MCF 10A (cell line): ENCODE measurements around the gene RIPOR2. TPM values are rescaled to one million over a fixed set of nuclear protein-coding genes. Genes with fewer than 3 reads are reported as not detected.

ENCODE experiments used
- BruUV-seq: library from RNA; stranded (reverse); fragments of 400-500 nt; replicated peaks from 2 replicates; lab custom pipeline; 2021; lab: Mats Ljungman, UMichigan
- CTCF ChIA-PET: fragments of 300-600 bp; sonication (Branson Sonifier 250); formaldehyde crosslinking; extraction: SDS; loops from one replicate; lab custom pipeline; 2021; ENCODE audit warnings: antibody characterized with exemption, inconsistent platforms; lab: Yijun Ruan, JAX
- POLR2A ChIA-PET: fragments of 300-600, 350-650 bp; sonication (Branson Sonifier 250); formaldehyde crosslinking; extraction: SDS; loops from one replicate; lab custom pipeline; 2020; ENCODE audit warnings: antibody characterized with exemption, inconsistent platforms; lab: Yijun Ruan, JAX
- DNase-seq: peaks from one replicate; pipeline ENCODE4 v3.0.0-alpha.2; 2018; ENCODE audit not compliant: unreplicated experiment
- H3K27ac Mint-ChIP-seq: one replicate; pipeline ENCODE4 v1.8.0; 2022; ENCODE audit warnings: mild to moderate bottlenecking, low read depth, mixed read lengths; ENCODE audit not compliant: unreplicated experiment
- H3K27me3 Mint-ChIP-seq: one replicate; pipeline ENCODE4 v1.8.0; 2022; ENCODE audit warnings: mixed read lengths; ENCODE audit not compliant: insufficient read depth, unreplicated experiment
- H3K36me3 Mint-ChIP-seq: one replicate; pipeline ENCODE4 v1.8.0; 2022; ENCODE audit warnings: mild to moderate bottlenecking, moderate library complexity, mixed read lengths; ENCODE audit not compliant: insufficient read depth, unreplicated experiment
- H3K4me1 Mint-ChIP-seq: one replicate; pipeline ENCODE4 v1.8.0; 2022; ENCODE audit warnings: mixed read lengths; ENCODE audit not compliant: insufficient read depth, unreplicated experiment
- H3K4me3 Mint-ChIP-seq: one replicate; pipeline ENCODE4 v1.8.0; 2022; ENCODE audit warnings: mild to moderate bottlenecking, moderate library complexity, mixed read lengths; ENCODE audit not compliant: unreplicated experiment
- H3K9me3 Mint-ChIP-seq: one replicate; pipeline ENCODE4 v1.8.0; 2022; ENCODE audit warnings: mixed read lengths; ENCODE audit not compliant: unreplicated experiment
- CTCF ChIP-seq: fragments of 200-600 bp; IDR thresholded peaks from one replicate; pipeline ENCODE4 v1.8.0; 2022; ENCODE audit warnings: antibody characterized with exemption, mild to moderate bottlenecking; ENCODE audit not compliant: unreplicated experiment
- intact Hi-C: fragments of 100-400 bp; cut with micrococcal nuclease; formaldehyde crosslinking; loops from 2 replicates; pipeline ENCODE4 v1.14.1; 2022
- total RNA-seq: library from RNA; stranded (reverse); gene quantifications from 2 replicates; pipeline ENCODE4 v1.2.3, GENCODE V29; 2022

Gene RIPOR2
- total RNA-seq, 1 experiment from 2014 or later = 4.9 TPM

DNA sequence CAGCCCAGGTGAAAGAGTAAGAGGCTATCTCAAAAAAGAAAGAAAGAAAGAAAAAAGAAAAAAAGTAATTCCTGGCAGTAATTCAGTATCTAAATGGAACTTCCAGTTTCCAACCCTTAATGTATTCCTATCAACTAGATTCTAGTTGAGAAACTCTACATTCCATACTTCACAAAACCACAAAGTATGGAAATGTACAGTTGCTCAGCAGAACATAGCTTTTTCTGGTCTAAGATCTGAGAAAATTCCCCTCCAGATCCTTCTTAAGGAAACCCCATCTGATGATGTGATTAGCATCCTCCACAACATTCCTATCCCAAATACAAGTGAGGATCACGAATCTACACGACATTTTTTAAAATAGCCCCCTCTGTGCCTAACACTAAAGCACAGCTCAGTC, 140.7 kb downstream of the RIPOR2 start:
- intact Hi-C loops = no loop called here
- ChIA-PET CTCF (interaction anchor here (1.1 to 1.2 kb wide), 2 partner anchors 9 to 223 kb away, joined by 3 to 4 read pairs; no protein-coding TSS in a partner anchor), POLR2A (interaction anchor here (0.7 to 1.2 kb wide), 3 partner anchors 24 to 448 kb away, joined by 3 read pairs; no protein-coding TSS in a partner anchor)
- Mint-ChIP-seq H3K36me3 (no peaks in the 10 kb centered on the region), H3K4me3 (no peak overlapping the region), H3K9me3 (no peaks in the 10 kb centered on the region), H3K27me3 (no peaks in the 10 kb centered on the region), H3K27ac (no peak overlapping the region), H3K4me1 (peaks cover 8% of the 10 kb centered on the region)
- DNase-seq = no peak
- BruUV-seq = no TSS peak
- no peak for TF ChIP-seq CTCF

- no TSS peak for BruUV-seq
- intact Hi-C loops = no loop called here
- no peaks in the 10 kb centered on the region for H3K27me3 Mint-ChIP-seq
- POLR2A ChIA-PET = interaction anchor here (0.6 to 2.2 kb wide), 5 partner anchors 9 to 65 kb away, joined by 3 to 11 read pairs (median 3); partner anchors contain the start of gene GMNN
- H3K4me1 Mint-ChIP-seq = no peaks in the 10 kb centered on the region
- no peak for DNase-seq
- peaks cover 39% of the 10 kb centered on the region for H3K36me3 Mint-ChIP-seq
- H3K4me3 Mint-ChIP-seq = no peak overlapping the region
- CTCF ChIA-PET = interaction anchor here (0.9 kb wide), 1 partner anchor 51 kb away, joined by 3 read pairs; no protein-coding TSS in a partner anchor
- TF ChIP-seq CTCF = no peak
- H3K9me3 Mint-ChIP-seq = no peaks in the 10 kb centered on the region
- H3K27ac Mint-ChIP-seq = no peak overlapping the region
Observed at GRCh38 chr6:24788031-24788665, 147.6 kb downstream of the RIPOR2 start.

- ChIA-PET POLR2A (interaction anchor here (1.0 to 2.6 kb wide), 5 partner anchors 27 to 237 kb away, joined by 3 to 10 read pairs (median 4); no protein-coding TSS in a partner anchor), CTCF (no interaction called here)
- no peak for DNase-seq
- no peaks in the 10 kb centered on the region for H3K9me3 Mint-ChIP-seq
- H3K36me3 Mint-ChIP-seq = peaks cover 43% of the 10 kb centered on the region
- TF ChIP-seq CTCF = no peak
- H3K4me1 Mint-ChIP-seq = peaks cover 32% of the 10 kb centered on the region
- no peaks in the 10 kb centered on the region for H3K27me3 Mint-ChIP-seq
- no TSS peak for BruUV-seq
- intact Hi-C loops = no loop called here
- peak overlapping the region; percentile 59 for H3K27ac Mint-ChIP-seq
- no peak overlapping the region for H3K4me3 Mint-ChIP-seq
Observed at GRCh38 chr6:24780206-24780605, 155.6 kb downstream of the RIPOR2 start.

GRCh38 chr6:24779416-24780016, 156.2 kb downstream of the RIPOR2 start:
- TF ChIP-seq CTCF = no peak
- ChIA-PET POLR2A (interaction anchor here (0.8 to 2.6 kb wide), 12 partner anchors 8 to 238 kb away, joined by 3 to 10 read pairs (median 4); partner anchors contain the start of genes ACOT13 and TDP2), CTCF (interaction anchor here (0.6 to 2.0 kb wide), 5 partner anchors 11 to 291 kb away, joined by 3 to 9 read pairs (median 3); no protein-coding TSS in a partner anchor)
- Mint-ChIP-seq H3K4me1 (peaks cover 32% of the 10 kb centered on the region), H3K4me3 (peak overlapping the region; percentile 29), H3K36me3 (peaks cover 45% of the 10 kb centered on the region), H3K27ac (peak overlapping the region; percentile 59), H3K9me3 (no peaks in the 10 kb centered on the region), H3K27me3 (no peaks in the 10 kb centered on the region)
- DNase-seq = no peak
- no TSS peak for BruUV-seq
- intact Hi-C loops = loop anchor here (10.0 kb wide), 1 partner anchor 825 kb away; no protein-coding TSS in a partner anchor
